Glutamatergic neuron (in vitro differentiated cells): Measurements from ENCODE around the gene TMEM229B. TPM values are rescaled to one million over a fixed set of nuclear protein-coding genes. Genes with fewer than 3 reads are reported as not detected.

ENCODE experiments used
- DNase-seq: peaks from one replicate; pipeline ENCODE4 v3.0.0; 2022
- H3K27ac Mint-ChIP-seq: one replicate; pipeline ENCODE4 v1.8.0; 2020; ENCODE audit warnings: mild to moderate bottlenecking, mixed read lengths, inconsistent platforms; ENCODE audit not compliant: unreplicated experiment
- H3K27me3 Mint-ChIP-seq: one replicate; pipeline ENCODE4 v1.8.0; 2020; ENCODE audit warnings: mild to moderate bottlenecking, moderate library complexity, mixed read lengths, inconsistent platforms; ENCODE audit not compliant: unreplicated experiment
- H3K36me3 Mint-ChIP-seq: one replicate; pipeline ENCODE4 v1.8.0; 2020; ENCODE audit warnings: mild to moderate bottlenecking, mixed read lengths, inconsistent platforms; ENCODE audit not compliant: unreplicated experiment
- H3K4me1 Mint-ChIP-seq: one replicate; pipeline ENCODE4 v1.8.0; 2020; ENCODE audit warnings: mild to moderate bottlenecking, low read depth, mixed read lengths, inconsistent platforms; ENCODE audit not compliant: unreplicated experiment
- H3K4me3 Mint-ChIP-seq: one replicate; pipeline ENCODE4 v1.8.0; 2020; ENCODE audit warnings: mild to moderate bottlenecking, mixed read lengths, inconsistent platforms; ENCODE audit not compliant: unreplicated experiment
- H3K9me3 Mint-ChIP-seq: one replicate; pipeline ENCODE4 v1.8.0; 2020; ENCODE audit warnings: mild to moderate bottlenecking, moderate library complexity, mixed read lengths, inconsistent platforms; ENCODE audit not compliant: unreplicated experiment
- total RNA-seq: library from RNA; stranded (reverse); fragmentation: NEBNext Ultra II Directional; extraction: Animal tissue kit (Norgen Biotek cat#: 25700); gene quantifications from one replicate; pipeline ENCODE4 v1.2.1, GENCODE V29; 2021; ENCODE audit not compliant: unreplicated experiment
- TF ChIP-seq, protein P1 (sequence below): fragments of 200-600 bp; sonication (generic); IDR thresholded peaks from one replicate; pipeline ENCODE4 v1.5.0; 2021; ENCODE audit not compliant: partially characterized antibody, unreplicated experiment

The TMEM229B gene
- total RNA-seq, 1 donor from 2014 or later: 7.5 TPM

DNA sequence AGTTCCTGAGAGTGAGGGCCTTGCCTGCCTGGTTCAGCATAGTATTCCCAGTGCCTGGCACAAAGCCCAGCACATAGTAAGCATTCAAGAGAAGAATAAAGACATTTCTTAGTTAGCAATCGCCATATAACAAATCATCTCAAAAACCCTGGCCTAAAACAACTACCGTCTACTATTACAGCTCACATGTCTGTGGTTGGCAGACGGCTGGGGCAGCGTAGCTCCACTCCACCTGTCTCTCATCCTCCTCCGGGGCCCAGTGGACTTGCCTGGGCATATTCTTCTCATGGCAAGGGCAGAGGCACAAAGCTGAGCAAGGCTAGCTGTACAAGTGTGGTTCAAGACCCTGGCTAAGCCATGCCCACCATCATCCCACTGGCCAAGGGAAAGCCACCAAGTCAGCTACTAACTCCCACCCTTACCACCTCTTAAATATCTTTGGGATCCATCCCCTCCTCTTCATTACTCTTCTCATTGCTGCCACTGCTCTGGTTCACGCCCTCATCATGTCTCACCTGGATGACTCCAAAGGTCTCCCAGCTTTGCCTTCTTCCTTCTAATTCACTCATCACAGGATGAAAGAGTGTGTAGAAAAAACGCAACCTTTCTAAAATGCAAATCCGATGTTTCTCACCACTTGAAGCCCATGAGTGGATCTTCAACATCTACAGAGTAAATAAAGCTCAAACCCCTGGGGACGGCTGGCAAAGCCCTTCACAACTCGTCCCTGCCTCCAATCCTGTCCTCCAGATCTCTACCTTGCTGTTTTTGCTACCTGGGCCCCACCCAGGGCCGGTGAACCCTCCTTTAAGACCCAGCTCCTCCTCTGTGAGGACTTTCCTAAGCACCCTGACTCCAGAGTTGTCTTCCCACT, 10.4 kb downstream of the TMEM229B start:
- Mint-ChIP-seq H3K9me3 (peaks cover 8% of the 10 kb centered on the region), H3K4me1 (peaks cover 8% of the 10 kb centered on the region), H3K27me3 (peaks cover 7% of the 10 kb centered on the region), H3K4me3 (no peak overlapping the region), H3K36me3 (no peaks in the 10 kb centered on the region), H3K27ac (no peak overlapping the region)
- no peak for DNase-seq
- TF ChIP-seq, protein P1, sequence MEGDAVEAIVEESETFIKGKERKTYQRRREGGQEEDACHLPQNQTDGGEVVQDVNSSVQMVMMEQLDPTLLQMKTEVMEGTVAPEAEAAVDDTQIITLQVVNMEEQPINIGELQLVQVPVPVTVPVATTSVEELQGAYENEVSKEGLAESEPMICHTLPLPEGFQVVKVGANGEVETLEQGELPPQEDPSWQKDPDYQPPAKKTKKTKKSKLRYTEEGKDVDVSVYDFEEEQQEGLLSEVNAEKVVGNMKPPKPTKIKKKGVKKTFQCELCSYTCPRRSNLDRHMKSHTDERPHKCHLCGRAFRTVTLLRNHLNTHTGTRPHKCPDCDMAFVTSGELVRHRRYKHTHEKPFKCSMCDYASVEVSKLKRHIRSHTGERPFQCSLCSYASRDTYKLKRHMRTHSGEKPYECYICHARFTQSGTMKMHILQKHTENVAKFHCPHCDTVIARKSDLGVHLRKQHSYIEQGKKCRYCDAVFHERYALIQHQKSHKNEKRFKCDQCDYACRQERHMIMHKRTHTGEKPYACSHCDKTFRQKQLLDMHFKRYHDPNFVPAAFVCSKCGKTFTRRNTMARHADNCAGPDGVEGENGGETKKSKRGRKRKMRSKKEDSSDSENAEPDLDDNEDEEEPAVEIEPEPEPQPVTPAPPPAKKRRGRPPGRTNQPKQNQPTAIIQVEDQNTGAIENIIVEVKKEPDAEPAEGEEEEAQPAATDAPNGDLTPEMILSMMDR: no peak

DNA sequence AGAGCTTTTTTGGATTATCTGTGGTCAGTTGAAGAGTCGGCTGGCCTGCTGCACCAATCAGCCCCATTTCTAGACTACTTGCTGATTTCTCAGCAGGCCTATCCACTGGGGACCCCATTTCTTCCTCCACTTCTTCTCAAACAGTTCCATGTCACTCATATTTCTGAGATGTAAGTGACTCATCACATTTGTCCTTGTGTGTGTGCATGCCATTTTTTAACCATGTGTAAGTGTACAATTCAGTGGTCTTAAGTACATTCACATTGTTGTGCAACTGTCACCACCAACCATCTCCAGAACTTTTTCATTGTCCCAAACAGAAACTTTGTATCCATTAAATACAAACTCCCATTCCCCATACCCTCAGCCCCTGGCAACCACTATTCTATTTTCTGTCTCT, 14.2 kb downstream of the TMEM229B start:
- H3K9me3 Mint-ChIP-seq: peaks cover 2% of the 10 kb centered on the region
- TF ChIP-seq, protein P1: no peak
- no peaks in the 10 kb centered on the region for H3K36me3 Mint-ChIP-seq
- peaks cover 9% of the 10 kb centered on the region for H3K27me3 Mint-ChIP-seq
- H3K4me1 Mint-ChIP-seq: peaks cover 2% of the 10 kb centered on the region
- no peak overlapping the region for H3K27ac Mint-ChIP-seq
- H3K4me3 Mint-ChIP-seq: no peak overlapping the region
- DNase-seq: no peak

DNA sequence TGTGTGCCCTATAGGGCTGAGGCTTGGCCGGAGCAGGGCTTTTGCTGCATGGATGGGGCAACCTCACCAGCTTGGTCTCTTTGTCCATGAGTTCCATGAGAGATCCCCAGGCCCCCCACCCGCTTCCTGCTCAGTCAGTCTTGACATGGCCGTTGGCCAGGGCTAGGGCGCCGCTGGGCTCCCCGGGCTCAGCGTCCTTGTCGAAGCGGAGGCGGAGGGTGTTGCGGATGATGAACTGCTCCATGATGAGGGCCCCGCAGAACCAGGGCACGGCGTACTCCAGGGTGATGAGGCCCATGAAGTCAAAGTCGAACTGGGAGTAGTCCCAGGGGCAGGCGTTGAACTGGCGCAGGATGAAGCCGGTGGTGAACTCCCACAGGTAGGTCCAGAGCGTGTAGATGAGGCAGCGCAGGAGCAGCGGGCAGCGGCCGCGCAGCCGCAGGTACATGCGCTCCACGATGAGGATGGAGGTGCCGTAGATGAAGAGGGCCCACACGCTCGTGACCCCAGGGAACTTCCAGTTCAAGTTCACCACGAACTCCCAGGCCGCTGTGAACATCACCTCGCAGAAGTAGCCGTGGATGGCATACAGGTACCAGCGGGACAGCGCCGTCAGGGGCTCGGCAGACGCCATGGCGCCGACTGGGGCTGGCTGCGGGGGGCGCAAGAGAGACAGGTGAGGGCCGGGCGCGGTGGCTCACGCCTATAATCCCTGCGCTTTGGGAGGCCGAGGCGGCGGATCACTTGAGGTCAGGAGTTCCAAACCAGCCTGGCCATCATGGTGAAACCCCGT, 15.0 kb downstream of the TMEM229B start:
- TF ChIP-seq, protein P1: no peak
- no peaks in the 10 kb centered on the region for H3K36me3 Mint-ChIP-seq
- peaks cover 9% of the 10 kb centered on the region for H3K27me3 Mint-ChIP-seq
- H3K27ac Mint-ChIP-seq: no peak overlapping the region
- no peak overlapping the region for H3K4me3 Mint-ChIP-seq
- DNase-seq: no peak
- H3K9me3 Mint-ChIP-seq: peaks cover 2% of the 10 kb centered on the region
- peaks cover 2% of the 10 kb centered on the region for H3K4me1 Mint-ChIP-seq

DNA sequence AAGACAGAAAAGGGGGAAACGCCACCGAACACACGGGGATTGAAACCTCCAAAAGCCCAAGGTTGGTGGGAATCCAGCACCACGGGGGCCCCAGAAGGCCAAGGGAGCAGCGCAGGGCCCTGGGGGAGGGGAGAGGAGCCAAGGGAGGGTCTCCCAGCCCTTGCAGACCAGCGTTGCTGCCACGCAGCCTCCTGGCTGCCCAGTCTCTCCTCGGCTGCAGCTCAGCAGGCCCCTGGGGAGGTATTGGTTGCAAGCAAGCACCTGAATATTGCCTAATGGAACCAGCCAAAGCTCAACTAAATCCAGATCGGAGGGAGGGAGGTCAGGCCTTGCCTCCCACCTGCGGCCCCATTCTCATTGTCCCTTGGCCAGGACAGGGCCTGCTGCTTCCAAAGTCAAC, 15.8 kb downstream of the TMEM229B start:
- H3K27me3 Mint-ChIP-seq: peaks cover 9% of the 10 kb centered on the region
- no peaks in the 10 kb centered on the region for H3K36me3 Mint-ChIP-seq
- DNase-seq: peak; percentile 54
- no peaks in the 10 kb centered on the region for H3K4me1 Mint-ChIP-seq
- no peak overlapping the region for H3K4me3 Mint-ChIP-seq
- H3K9me3 Mint-ChIP-seq: peaks cover 2% of the 10 kb centered on the region
- no peak overlapping the region for H3K27ac Mint-ChIP-seq
- TF ChIP-seq, protein P1: no peak
